ENCODE data around the gene MCOLN1. TPM values are rescaled to one million over a fixed set of nuclear protein-coding genes. Genes with fewer than 3 reads are reported as not detected.

MCOLN1 gene
- total and polyA plus RNA-seq, 4 experiments from 2014 or later, result 8.0 to 14.9 (median 11.6) TPM

DNA sequence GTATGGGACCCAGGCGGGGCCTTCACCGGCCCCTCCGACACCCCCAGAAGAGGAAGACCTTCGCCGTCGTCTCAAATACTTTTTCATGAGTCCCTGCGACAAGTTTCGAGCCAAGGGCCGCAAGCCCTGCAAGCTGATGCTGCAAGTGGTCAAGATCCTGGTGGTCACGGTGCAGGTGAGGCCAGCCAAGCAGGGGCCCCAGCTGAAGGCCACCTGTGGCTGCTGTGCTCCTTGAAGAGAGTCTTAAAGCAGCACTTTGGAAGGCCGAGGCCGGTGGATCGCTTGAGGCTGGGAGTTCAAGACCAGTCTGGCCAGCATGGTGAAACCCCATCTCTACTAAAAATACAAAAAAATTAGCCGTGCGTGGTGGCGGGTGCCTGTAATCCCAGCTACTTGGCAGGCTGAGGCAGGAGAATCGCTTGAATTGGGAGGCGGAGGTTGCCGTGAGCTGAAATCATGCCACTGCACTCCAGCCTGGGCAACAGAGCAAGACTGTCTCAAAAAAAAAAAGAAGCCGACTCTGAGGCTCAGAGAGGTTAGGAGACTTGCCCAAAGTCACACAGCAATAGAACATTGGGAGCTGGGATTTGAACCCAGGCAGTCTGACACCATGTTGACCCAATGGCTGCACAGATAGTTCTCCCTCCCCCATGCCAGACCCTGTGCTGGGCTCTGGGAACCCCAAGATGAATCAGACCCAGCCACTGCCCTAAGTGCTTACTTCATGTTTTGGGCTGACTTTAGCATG lies 2.7 kb downstream of the MCOLN1 start:
- intact Hi-C loops (cut with micrococcal nuclease), result no loop called here
- Histone ChIP-seq H3K4me1 (ENCODE audit: insufficient read depth, low read length) (peaks cover 18% of the 10 kb centered on the region), H3K9me3 (ENCODE audit: control insufficient read depth in 1 of 2, low read length in 2 of 2) (no peaks in the 10 kb centered on the region), H3K27ac (ENCODE audit: low read depth, low read length) (no peak overlapping the region), H3K36me3 (ENCODE audit: insufficient read depth, low read length) (no peaks in the 10 kb centered on the region), H3K4me3 (ENCODE audit: low read length in 2 of 2) (no peak overlapping the region), H3K27me3 (ENCODE audit: insufficient read depth, low read length) (no peaks in the 10 kb centered on the region)
- Mint-ChIP-seq H3K4me3 (peak overlapping the region in 1 of 8 donors; percentile 46), H3K4me1 (peaks cover 7 to 16% (median 9%) of the 10 kb centered on the region in 4 donors), H3K36me3 (peaks cover 4 to 10% of the 10 kb centered on the region in 2 donors), H3K9me3 (no peaks in the 10 kb centered on the region), H3K27me3 (no peaks in the 10 kb centered on the region), H3K27ac (no peak overlapping the region)
- POLR2A ChIA-PET (ENCODE audit: partially characterized antibody), result interaction anchor here (6.2 kb wide), 1 partner anchor 9 kb away, joined by 94 read pairs; the partner anchor contains the start of gene PNPLA6
- CTCF ChIA-PET (ENCODE audit: partially characterized antibody), result no interaction called here
- peak in 1 of 5 donors; percentile 11 for DNase-seq

DNA sequence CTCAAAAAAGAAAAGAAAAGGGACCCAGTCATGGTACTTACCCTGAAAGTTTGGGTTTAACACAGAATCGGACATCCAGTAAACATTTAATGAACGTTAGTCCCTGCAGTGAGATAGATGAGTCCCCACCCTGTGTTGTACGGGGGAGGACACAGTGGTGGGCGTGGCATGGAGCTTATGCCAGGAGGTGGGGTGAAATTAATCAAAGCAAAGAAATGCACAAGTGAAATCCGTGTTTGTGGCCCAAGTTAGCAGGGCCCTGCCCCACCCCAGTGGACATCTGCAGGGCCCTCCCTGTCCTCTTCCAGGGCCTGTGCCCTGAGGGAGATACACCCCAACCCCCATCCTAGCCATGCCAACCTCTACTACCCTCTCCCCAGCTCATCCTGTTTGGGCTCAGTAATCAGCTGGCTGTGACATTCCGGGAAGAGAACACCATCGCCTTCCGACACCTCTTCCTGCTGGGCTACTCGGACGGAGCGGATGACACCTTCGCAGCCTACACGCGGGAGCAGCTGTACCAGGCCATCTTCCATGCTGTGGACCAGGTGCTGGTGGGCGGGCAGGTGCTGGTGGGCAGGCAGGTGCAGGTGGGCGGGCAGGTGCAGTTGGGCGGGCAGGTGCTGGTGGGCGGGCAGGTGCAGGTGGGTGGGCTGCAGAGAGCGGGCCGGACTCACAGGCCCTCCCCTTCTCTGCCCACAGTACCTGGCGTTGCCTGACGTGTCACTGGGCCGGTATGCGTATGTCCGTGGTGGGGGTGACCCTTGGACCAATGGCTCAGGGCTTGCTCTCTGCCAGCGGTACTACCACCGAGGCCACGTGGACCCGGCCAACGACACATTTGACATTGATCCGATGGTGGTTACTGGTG lies 3.9 kb downstream of the MCOLN1 start:
- Mint-ChIP-seq H3K4me1 (peaks cover 7 to 16% (median 9%) of the 10 kb centered on the region in 4 donors), H3K27me3 (no peaks in the 10 kb centered on the region), H3K4me3 (no peak overlapping the region), H3K36me3 (peaks cover 6 to 11% of the 10 kb centered on the region in 2 donors), H3K9me3 (no peaks in the 10 kb centered on the region), H3K27ac (no peak overlapping the region)
- Histone ChIP-seq H3K27me3 (ENCODE audit: insufficient read depth, low read length) (no peaks in the 10 kb centered on the region), H3K4me1 (ENCODE audit: insufficient read depth, low read length) (peaks cover 18% of the 10 kb centered on the region), H3K9me3 (ENCODE audit: control insufficient read depth in 1 of 2, low read length in 2 of 2) (no peaks in the 10 kb centered on the region), H3K27ac (ENCODE audit: low read depth, low read length) (no peak overlapping the region), H3K4me3 (ENCODE audit: low read length in 2 of 2) (no peak overlapping the region), H3K36me3 (ENCODE audit: insufficient read depth, low read length) (no peaks in the 10 kb centered on the region)
- ChIA-PET POLR2A (ENCODE audit: partially characterized antibody) (no interaction called here), CTCF (ENCODE audit: partially characterized antibody) (no interaction called here)
- intact Hi-C loops (cut with micrococcal nuclease), result no loop called here
- DNase-seq, result no peak

DNA sequence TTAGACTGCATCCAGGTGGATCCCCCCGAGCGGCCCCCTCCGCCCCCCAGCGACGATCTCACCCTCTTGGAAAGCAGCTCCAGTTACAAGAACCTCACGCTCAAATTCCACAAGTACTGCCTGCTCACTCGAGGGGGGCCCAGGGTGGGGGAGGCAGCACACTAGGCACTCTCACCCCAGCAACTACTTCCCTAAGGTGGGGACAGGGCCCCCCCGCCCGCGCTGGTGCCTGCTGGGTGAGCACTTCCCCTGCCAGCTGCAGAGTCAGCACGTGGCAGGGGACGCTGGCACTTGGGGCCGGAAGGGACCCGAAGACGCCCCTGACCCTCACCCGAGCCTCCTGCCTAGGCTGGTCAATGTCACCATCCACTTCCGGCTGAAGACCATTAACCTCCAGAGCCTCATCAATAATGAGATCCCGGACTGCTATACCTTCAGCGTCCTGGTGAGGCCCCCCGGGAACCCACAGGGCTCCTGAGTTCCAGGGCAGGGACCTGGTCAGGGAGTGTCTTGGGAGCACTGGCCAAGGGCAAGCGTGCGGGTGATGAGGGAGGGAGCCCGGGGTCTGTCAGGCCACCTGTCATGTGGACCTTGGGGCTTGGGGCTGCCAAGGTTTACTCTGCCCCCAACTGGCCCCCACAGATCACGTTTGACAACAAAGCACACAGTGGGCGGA lies 5.2 kb downstream of the MCOLN1 start:
- Histone ChIP-seq H3K4me1 (ENCODE audit: insufficient read depth, low read length) (peaks cover 11% of the 10 kb centered on the region), H3K27ac (ENCODE audit: low read depth, low read length) (no peak overlapping the region), H3K4me3 (ENCODE audit: low read length in 2 of 2) (no peak overlapping the region), H3K27me3 (ENCODE audit: insufficient read depth, low read length) (no peaks in the 10 kb centered on the region), H3K9me3 (ENCODE audit: control insufficient read depth in 1 of 2, low read length in 2 of 2) (no peaks in the 10 kb centered on the region), H3K36me3 (ENCODE audit: insufficient read depth, low read length) (no peaks in the 10 kb centered on the region)
- Mint-ChIP-seq H3K27ac (no peak overlapping the region), H3K4me3 (no peak overlapping the region), H3K9me3 (no peaks in the 10 kb centered on the region), H3K27me3 (no peaks in the 10 kb centered on the region), H3K4me1 (peaks cover 2 to 6% (median 4%) of the 10 kb centered on the region in 4 donors), H3K36me3 (peaks cover 6 to 8% of the 10 kb centered on the region in 2 donors)
- intact Hi-C loops (cut with micrococcal nuclease), result no loop called here
- ChIA-PET CTCF (ENCODE audit: partially characterized antibody) (no interaction called here), POLR2A (ENCODE audit: partially characterized antibody) (no interaction called here)
- no peak for DNase-seq

DNA sequence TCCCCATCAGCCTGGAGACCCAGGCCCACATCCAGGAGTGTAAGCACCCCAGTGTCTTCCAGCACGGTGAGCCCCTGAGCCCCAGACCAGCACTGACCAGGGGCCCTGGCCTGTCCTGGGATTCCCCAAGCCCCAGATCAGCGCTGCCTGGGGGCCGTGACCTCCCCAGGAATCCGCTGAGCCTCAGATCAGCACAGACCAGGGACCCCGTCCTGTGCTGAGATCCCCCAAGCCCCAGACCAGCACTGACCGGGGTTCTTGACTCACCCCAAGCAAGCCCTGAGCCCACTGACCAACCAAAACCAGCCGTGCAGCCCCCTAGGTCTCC lies 5.7 kb downstream of the MCOLN1 start:
- H3K4me1 Mint-ChIP-seq, result peaks cover 4 to 10% (median 4%) of the 10 kb centered on the region in 4 donors
- POLR2A ChIA-PET (ENCODE audit: partially characterized antibody), result no interaction called here
- H3K9me3 ChIP-seq (ENCODE audit: control insufficient read depth in 1 of 2, low read length in 2 of 2), result no peaks in the 10 kb centered on the region
- intact Hi-C loops (cut with micrococcal nuclease), result no loop called here
- peaks cover 6 to 8% of the 10 kb centered on the region in 2 donors for H3K36me3 Mint-ChIP-seq
- CTCF ChIA-PET (ENCODE audit: partially characterized antibody), result no interaction called here
- H3K4me1 ChIP-seq (ENCODE audit: insufficient read depth, low read length), result peaks cover 7% of the 10 kb centered on the region
- no peak overlapping the region for H3K27ac ChIP-seq (ENCODE audit: low read depth, low read length)
- no peaks in the 10 kb centered on the region for H3K36me3 ChIP-seq (ENCODE audit: insufficient read depth, low read length)
- no peak overlapping the region for H3K4me3 Mint-ChIP-seq
- no peak overlapping the region for H3K27ac Mint-ChIP-seq
- no peak overlapping the region for H3K4me3 ChIP-seq (ENCODE audit: low read length in 2 of 2)
- no peaks in the 10 kb centered on the region for H3K27me3 ChIP-seq (ENCODE audit: insufficient read depth, low read length)
- H3K27me3 Mint-ChIP-seq, result no peaks in the 10 kb centered on the region
- H3K9me3 Mint-ChIP-seq, result no peaks in the 10 kb centered on the region
- no peak for DNase-seq

DNA sequence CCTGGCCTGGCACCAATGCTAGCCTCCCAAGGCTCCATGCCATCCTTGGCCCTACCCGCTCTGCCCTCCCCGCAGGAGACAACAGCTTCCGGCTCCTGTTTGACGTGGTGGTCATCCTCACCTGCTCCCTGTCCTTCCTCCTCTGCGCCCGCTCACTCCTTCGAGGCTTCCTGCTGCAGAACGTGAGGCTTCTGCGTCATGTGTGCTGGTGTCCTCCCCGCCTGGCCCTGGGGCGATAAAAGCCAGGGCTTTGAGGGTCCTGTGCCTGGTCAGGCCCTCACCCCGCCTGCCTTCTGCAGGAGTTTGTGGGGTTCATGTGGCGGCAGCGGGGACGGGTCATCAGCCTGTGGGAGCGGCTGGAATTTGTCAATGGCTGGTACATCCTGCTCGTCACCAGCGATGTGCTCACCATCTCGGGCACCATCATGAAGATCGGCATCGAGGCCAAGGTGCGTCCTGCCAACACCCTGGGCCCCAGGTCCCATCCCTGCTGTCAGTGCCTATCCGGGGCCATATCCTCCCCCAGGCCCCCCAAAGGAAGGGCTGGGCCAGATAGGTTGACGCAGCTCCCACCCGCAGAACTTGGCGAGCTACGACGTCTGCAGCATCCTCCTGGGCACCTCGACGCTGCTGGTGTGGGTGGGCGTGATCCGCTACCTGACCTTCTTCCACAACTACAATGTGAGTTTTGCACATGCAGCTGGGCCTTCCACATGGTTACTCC lies 6.3 kb downstream of the MCOLN1 start:
- H3K9me3 Mint-ChIP-seq, result no peaks in the 10 kb centered on the region
- H3K4me1 ChIP-seq (ENCODE audit: insufficient read depth, low read length), result peaks cover 7% of the 10 kb centered on the region
- intact Hi-C loops (cut with micrococcal nuclease), result no loop called here
- H3K4me1 Mint-ChIP-seq, result peaks cover 3 to 11% (median 4%) of the 10 kb centered on the region in 4 donors
- peaks cover 6 to 8% of the 10 kb centered on the region in 2 donors for H3K36me3 Mint-ChIP-seq
- H3K27me3 ChIP-seq (ENCODE audit: insufficient read depth, low read length), result no peaks in the 10 kb centered on the region
- no peaks in the 10 kb centered on the region for H3K27me3 Mint-ChIP-seq
- CTCF ChIA-PET (ENCODE audit: partially characterized antibody), result no interaction called here
- no peaks in the 10 kb centered on the region for H3K9me3 ChIP-seq (ENCODE audit: control insufficient read depth in 1 of 2, low read length in 2 of 2)
- no peaks in the 10 kb centered on the region for H3K36me3 ChIP-seq (ENCODE audit: insufficient read depth, low read length)
- H3K4me3 ChIP-seq (ENCODE audit: low read length in 2 of 2), result no peak overlapping the region
- H3K27ac Mint-ChIP-seq, result no peak overlapping the region
- H3K27ac ChIP-seq (ENCODE audit: low read depth, low read length), result no peak overlapping the region
- DNase-seq, result peak in 1 of 5 donors; percentile 24
- H3K4me3 Mint-ChIP-seq, result peak overlapping the region in 1 of 8 donors; percentile 63
- POLR2A ChIA-PET (ENCODE audit: partially characterized antibody), result no interaction called here

DNA sequence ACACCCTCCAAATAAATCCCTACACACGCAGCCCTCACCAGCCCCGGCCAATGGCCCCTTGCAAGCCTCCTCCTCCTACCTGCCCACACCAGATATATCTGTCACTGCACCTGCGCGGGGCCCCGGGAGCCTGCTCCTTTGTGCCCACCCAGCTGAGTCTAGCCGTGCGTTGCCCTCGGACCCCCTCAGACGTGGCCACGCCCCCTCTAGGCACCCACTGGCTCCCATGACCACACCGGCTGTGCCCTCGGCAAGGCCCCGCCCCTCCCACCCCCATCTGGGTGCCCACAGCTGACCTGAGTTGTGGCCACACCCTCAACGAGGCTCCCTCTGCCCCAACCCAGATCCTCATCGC lies 6.8 kb downstream of the MCOLN1 start:
- Mint-ChIP-seq H3K4me3 (peak overlapping the region in 1 of 8 donors; percentile 63), H3K27ac (no peak overlapping the region), H3K9me3 (no peaks in the 10 kb centered on the region), H3K36me3 (peaks cover 6 to 10% of the 10 kb centered on the region in 2 donors), H3K4me1 (peaks cover 3 to 14% (median 8%) of the 10 kb centered on the region in 4 donors), H3K27me3 (no peaks in the 10 kb centered on the region)
- intact Hi-C loops (cut with micrococcal nuclease), result no loop called here
- H3K9me3 ChIP-seq (ENCODE audit: control insufficient read depth in 1 of 2, low read length in 2 of 2), result no peaks in the 10 kb centered on the region
- no peaks in the 10 kb centered on the region for H3K27me3 ChIP-seq (ENCODE audit: insufficient read depth, low read length)
- no peaks in the 10 kb centered on the region for H3K36me3 ChIP-seq (ENCODE audit: insufficient read depth, low read length)
- H3K27ac ChIP-seq (ENCODE audit: low read depth, low read length), result no peak overlapping the region
- no peak overlapping the region for H3K4me3 ChIP-seq (ENCODE audit: low read length in 2 of 2)
- ChIA-PET CTCF (ENCODE audit: partially characterized antibody) (no interaction called here), POLR2A (ENCODE audit: partially characterized antibody) (no interaction called here)
- DNase-seq, result peak in 1 of 5 donors; percentile 30
- H3K4me1 ChIP-seq (ENCODE audit: insufficient read depth, low read length), result peaks cover 8% of the 10 kb centered on the region
